Activated CD8-positive, alpha-beta T cell treated with anti-CD3 and anti-CD28 coated beads, Interleukin-2, amount 10 ng/mL, durations not matched to agents 7 days and 5 days (primary cell): ENCODE data around the gene CD28. TPM values are rescaled to one million over a fixed set of nuclear protein-coding genes. Genes with fewer than 3 reads are reported as not detected.

Experiments
- ATAC-seq: fragments of 150-1000 bp; cut with Tn5 transposase; one replicate; pipeline ENCODE4 v1.10.0; 2021; ENCODE audit warnings: moderate library complexity
- CTCF ChIA-PET: fragments of 350-600 bp; sonication (Branson Sonifier 250); formaldehyde crosslinking; loops from one replicate; lab custom pipeline; 2021; ENCODE audit warnings: antibody characterized with exemption; lab: Charles Lee
- POLR2A ChIA-PET: fragments of 350-600 bp; sonication (Branson Sonifier 250); formaldehyde crosslinking; loops from one replicate; lab custom pipeline; 2021; ENCODE audit warnings: antibody characterized with exemption; lab: Charles Lee
- DNase-seq: peaks from one replicate; pipeline ENCODE4 v3.0.0-alpha.2; 2020
- H3K27ac Mint-ChIP-seq: one replicate; pipeline ENCODE4 v1.8.0; 2021; ENCODE audit warnings: mild to moderate bottlenecking, mixed read lengths
- H3K27me3 Mint-ChIP-seq: one replicate; pipeline ENCODE4 v1.8.0; 2021; ENCODE audit warnings: low read depth, mixed read lengths
- H3K36me3 Mint-ChIP-seq: one replicate; pipeline ENCODE4 v1.8.0; 2021; ENCODE audit warnings: low read depth, mixed read lengths
- H3K4me1 Mint-ChIP-seq: one replicate; pipeline ENCODE4 v1.8.0; 2021; ENCODE audit warnings: low read depth, mixed read lengths
- H3K4me3 Mint-ChIP-seq: one replicate; pipeline ENCODE4 v1.8.0; 2021; ENCODE audit warnings: mild to moderate bottlenecking, mixed read lengths
- H3K9me3 Mint-ChIP-seq: one replicate; pipeline ENCODE4 v1.8.0; 2022; ENCODE audit warnings: mixed read lengths; ENCODE audit not compliant: insufficient read depth
- total RNA-seq, 2 experiments: library from RNA; stranded (reverse); gene quantifications; one replicate each; pipeline ENCODE4 v1.2.3, GENCODE V29; 2021

CD28 gene
- total RNA-seq, 2 experiments from 2014 or later: 25.6 to 27.2 TPM

GRCh38 chr2:203732092-203732952 is 25.9 kb downstream of the CD28 start:
- ChIA-PET POLR2A (interaction anchor here (0.7 to 6.4 kb wide), 10 partner anchors 8 to 136 kb away, joined by 3 to 64 read pairs (median 6); partner anchors contain the start of genes CD28 and CTLA4), CTCF (interaction anchor here (0.8 to 7.3 kb wide), 11 partner anchors 8 to 177 kb away, joined by 3 to 55 read pairs (median 6); partner anchors contain the start of gene CD28)
- Mint-ChIP-seq H3K9me3 (no peaks in the 10 kb centered on the region), H3K27me3 (no peaks in the 10 kb centered on the region), H3K27ac (peak overlapping the region; percentile 53), H3K4me3 (peak overlapping the region; percentile 1), H3K4me1 (peaks cover 75% of the 10 kb centered on the region), H3K36me3 (peaks cover 84% of the 10 kb centered on the region)
- no peak for DNase-seq
- ATAC-seq: no peak

- POLR2A ChIA-PET: interaction anchor here (0.7 to 6.4 kb wide), 10 partner anchors 7 to 135 kb away, joined by 3 to 64 read pairs (median 4); partner anchors contain the start of genes CD28 and CTLA4
- Mint-ChIP-seq H3K9me3 (no peaks in the 10 kb centered on the region), H3K4me3 (no peak overlapping the region), H3K27me3 (no peaks in the 10 kb centered on the region), H3K27ac (peak overlapping the region; percentile 53), H3K36me3 (peaks cover 86% of the 10 kb centered on the region), H3K4me1 (peaks cover 79% of the 10 kb centered on the region)
- no peak for ATAC-seq
- no peak for DNase-seq
- CTCF ChIA-PET: interaction anchor here (0.6 to 7.3 kb wide), 10 partner anchors 8 to 177 kb away, joined by 3 to 55 read pairs (median 7); no protein-coding TSS in a partner anchor
These were observed 26.6 kb downstream of the CD28 start for GRCh38 chr2:203732953-203733510.

GRCh38 chr2:203733684-203734083 is 27.2 kb downstream of the CD28 start:
- DNase-seq (no peak), ATAC-seq (no peak)
- peak overlapping the region; percentile 53 for H3K27ac Mint-ChIP-seq
- ChIA-PET POLR2A (interaction anchor here (0.9 to 6.4 kb wide), 5 partner anchors 16 to 134 kb away, joined by 3 to 64 read pairs (median 3); partner anchors contain the start of genes CD28 and CTLA4), CTCF (interaction anchor here (0.8 to 7.3 kb wide), 6 partner anchors 7 to 176 kb away, joined by 3 to 55 read pairs (median 14); no protein-coding TSS in a partner anchor)
- H3K4me1 Mint-ChIP-seq: peaks cover 82% of the 10 kb centered on the region
- H3K27me3 Mint-ChIP-seq: no peaks in the 10 kb centered on the region
- peaks cover 86% of the 10 kb centered on the region for H3K36me3 Mint-ChIP-seq
- H3K9me3 Mint-ChIP-seq: no peaks in the 10 kb centered on the region
- no peak overlapping the region for H3K4me3 Mint-ChIP-seq

GRCh38 chr2:203734276-203734983 is 28.0 kb downstream of the CD28 start:
- Mint-ChIP-seq H3K36me3 (peaks cover 85% of the 10 kb centered on the region), H3K27me3 (no peaks in the 10 kb centered on the region), H3K27ac (peak overlapping the region; percentile 58), H3K4me1 (peaks cover 84% of the 10 kb centered on the region), H3K4me3 (no peak overlapping the region), H3K9me3 (no peaks in the 10 kb centered on the region)
- ATAC-seq (no peak), DNase-seq (no peak)
- POLR2A ChIA-PET: interaction anchor here (6.4 kb wide), 1 partner anchor 26 kb away, joined by 34 read pairs; the partner anchor contains the start of gene CD28
- CTCF ChIA-PET: interaction anchor here (2.1 to 7.3 kb wide), 3 partner anchors 9 to 80 kb away, joined by 14 to 55 read pairs (median 17); no protein-coding TSS in a partner anchor

- Mint-ChIP-seq H3K4me3 (no peak overlapping the region), H3K4me1 (peaks cover 85% of the 10 kb centered on the region), H3K27ac (peak overlapping the region; percentile 7), H3K27me3 (no peaks in the 10 kb centered on the region), H3K36me3 (peaks cover 72% of the 10 kb centered on the region), H3K9me3 (no peaks in the 10 kb centered on the region)
- no peak for DNase-seq
- ChIA-PET POLR2A (interaction anchor here (1.6 to 5.4 kb wide), 3 partner anchors 16 to 30 kb away, joined by 6 to 90 read pairs (median 9); partner anchors contain the start of gene CD28), CTCF (interaction anchor here (0.8 to 7.4 kb wide), 5 partner anchors 9 to 77 kb away, joined by 3 to 95 read pairs (median 4); no protein-coding TSS in a partner anchor)
- no peak for ATAC-seq
These were observed 30.9 kb downstream of the CD28 start for GRCh38 chr2:203737360-203737759.

- ATAC-seq: no peak
- Mint-ChIP-seq H3K4me1 (peaks cover 77% of the 10 kb centered on the region), H3K36me3 (peaks cover 62% of the 10 kb centered on the region), H3K9me3 (peaks cover 3% of the 10 kb centered on the region), H3K27me3 (no peaks in the 10 kb centered on the region), H3K27ac (peak overlapping the region; percentile 94), H3K4me3 (no peak overlapping the region)
- no peak for DNase-seq
- ChIA-PET POLR2A (interaction anchor here (0.6 to 5.4 kb wide), 10 partner anchors 9 to 198 kb away, joined by 3 to 90 read pairs (median 20); partner anchors contain the start of gene CD28), CTCF (interaction anchor here (0.7 to 7.4 kb wide), 14 partner anchors 8 to 132 kb away, joined by 3 to 95 read pairs (median 6); partner anchors contain the start of gene CD28)
These were observed 32.9 kb downstream of the CD28 start for GRCh38 chr2:203739351-203739750.

GRCh38 chr2:203740871-203741281 is 34.4 kb downstream of the CD28 start:
- CTCF ChIA-PET: interaction anchor here (0.6 to 7.4 kb wide), 23 partner anchors 8 to 168 kb away, joined by 3 to 95 read pairs (median 5); partner anchors contain the start of genes CD28 and CTLA4
- Mint-ChIP-seq H3K9me3 (peaks cover 11% of the 10 kb centered on the region), H3K27ac (peak overlapping the region; percentile 94), H3K4me3 (peak overlapping the region; percentile 61), H3K36me3 (peaks cover 54% of the 10 kb centered on the region), H3K4me1 (peaks cover 74% of the 10 kb centered on the region), H3K27me3 (no peaks in the 10 kb centered on the region)
- ATAC-seq (peak; percentile 83), DNase-seq (peak; percentile 57)
- POLR2A ChIA-PET: interaction anchor here (0.6 to 5.4 kb wide), 19 partner anchors 9 to 502 kb away, joined by 3 to 90 read pairs (median 9); partner anchors contain the start of genes CD28, CTLA4 and CYP20A1

- no peaks in the 10 kb centered on the region for H3K27me3 Mint-ChIP-seq
- H3K4me3 Mint-ChIP-seq: peak overlapping the region; percentile 61
- DNase-seq: no peak
- CTCF ChIA-PET: interaction anchor here (1.0 to 7.4 kb wide), 15 partner anchors 9 to 168 kb away, joined by 3 to 95 read pairs (median 9); partner anchors contain the start of genes CD28 and CTLA4
- ATAC-seq: peak; percentile 57
- peaks cover 11% of the 10 kb centered on the region for H3K9me3 Mint-ChIP-seq
- POLR2A ChIA-PET: interaction anchor here (0.6 to 5.4 kb wide), 15 partner anchors 8 to 503 kb away, joined by 3 to 90 read pairs (median 13); partner anchors contain the start of genes CD28, CTLA4 and CYP20A1
- peaks cover 51% of the 10 kb centered on the region for H3K36me3 Mint-ChIP-seq
- peak overlapping the region; percentile 94 for H3K27ac Mint-ChIP-seq
- H3K4me1 Mint-ChIP-seq: peaks cover 75% of the 10 kb centered on the region
These were observed 35.1 kb downstream of the CD28 start for GRCh38 chr2:203741566-203741965.

- CTCF ChIA-PET: interaction anchor here (1.8 to 7.4 kb wide), 5 partner anchors 11 to 71 kb away, joined by 3 to 95 read pairs (median 14); no protein-coding TSS in a partner anchor
- peaks cover 11% of the 10 kb centered on the region for H3K9me3 Mint-ChIP-seq
These were observed 37.1 kb downstream of the CD28 start for GRCh38 chr2:203743441-203743981.

GRCh38 chr2:203744091-203744490 is 37.7 kb downstream of the CD28 start:
- H3K4me1 Mint-ChIP-seq: peaks cover 71% of the 10 kb centered on the region
- H3K36me3 Mint-ChIP-seq: peaks cover 39% of the 10 kb centered on the region
- ChIA-PET CTCF (interaction anchor here (1.8 to 3.0 kb wide), 3 partner anchors 11 to 71 kb away, joined by 3 to 14 read pairs (median 12); no protein-coding TSS in a partner anchor), POLR2A (interaction anchor here (0.5 to 1.5 kb wide), 4 partner anchors 13 to 106 kb away, joined by 3 to 5 read pairs (median 3); no protein-coding TSS in a partner anchor)
- no peaks in the 10 kb centered on the region for H3K27me3 Mint-ChIP-seq
- peaks cover 11% of the 10 kb centered on the region for H3K9me3 Mint-ChIP-seq
- ATAC-seq (no peak), DNase-seq (no peak)
- H3K4me3 Mint-ChIP-seq: no peak overlapping the region
- no peak overlapping the region for H3K27ac Mint-ChIP-seq

More at GRCh38 chr2:203743441-203743981, 37.1 kb downstream of the CD28 start:
- Mint-ChIP-seq H3K27me3 (no peaks in the 10 kb centered on the region), H3K27ac (peak overlapping the region; percentile 16), H3K36me3 (peaks cover 41% of the 10 kb centered on the region), H3K4me3 (no peak overlapping the region), H3K4me1 (peaks cover 72% of the 10 kb centered on the region)
- no peak for DNase-seq
- POLR2A ChIA-PET: interaction anchor here (0.8 to 1.5 kb wide), 3 partner anchors 16 to 106 kb away, joined by 3 to 5 read pairs (median 4); no protein-coding TSS in a partner anchor
- no peak for ATAC-seq
